SH-SY5Y (cell line): ENCODE results near the gene C11orf91.

Source experiments
- GATA2 ChIP-seq: IDR thresholded peaks from 2 replicates; pipeline ENCODE4 v1.6.1; 2011; ENCODE audit warnings: mild to moderate bottlenecking, low read depth, low read length
- GATA3 ChIP-seq: IDR thresholded peaks from 2 replicates; pipeline ENCODE4 v1.6.1; 2011; ENCODE audit warnings: low read depth, mild to moderate bottlenecking, low read length, moderate library complexity

DNA sequence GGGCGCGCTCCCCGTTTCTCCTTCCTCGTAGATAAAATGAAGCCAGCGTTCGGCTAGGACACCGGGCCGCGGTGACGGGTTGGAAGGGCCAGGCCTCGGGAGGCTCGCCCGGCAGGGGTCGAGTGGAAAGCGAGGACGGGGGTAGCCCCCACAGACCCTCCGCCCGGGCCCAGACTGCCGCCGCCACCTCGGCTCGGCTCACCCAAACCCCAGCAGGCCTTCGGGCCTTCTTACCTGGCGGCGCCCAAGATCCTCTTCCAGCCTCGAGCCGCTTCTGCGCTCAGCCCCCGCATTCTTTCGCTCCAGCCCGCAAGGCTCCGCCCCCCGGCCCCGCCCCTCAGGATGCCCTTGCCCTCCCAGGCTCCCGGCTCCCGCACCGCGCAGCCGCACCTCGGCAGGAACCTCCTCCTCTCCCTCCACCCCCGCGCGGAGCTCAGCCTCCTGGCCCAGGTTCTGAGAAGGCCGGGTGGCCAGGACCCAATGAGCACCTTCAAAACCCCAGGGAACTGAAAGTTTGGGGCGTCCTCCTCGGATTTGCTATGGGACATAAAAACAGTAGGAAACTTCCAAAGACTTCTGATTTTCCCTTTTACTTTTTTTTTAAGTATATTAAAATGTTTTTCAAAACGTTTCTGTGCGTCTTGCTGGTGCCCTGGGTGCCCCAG is 35.7 kb upstream of the C11orf91 start, which contains the start of gene CD59:
- no peak for TF ChIP-seq GATA3
- TF ChIP-seq GATA2 = no peak
